Measurements from ENCODE around the gene CAPN8. TPM values are rescaled to one million over a fixed set of nuclear protein-coding genes. Genes with fewer than 3 reads are reported as not detected.
"Not testable (repeated sequence)": the region's sequence is repeated elsewhere in the genome, so short reads cannot be mapped to it uniquely, and the experiment has no call there.

The CAPN8 gene
- total RNA-seq, 1 experiment from 2014 or later, result 0.28 TPM

GRCh38 chr1:223519116-223519515 lies 146.4 kb downstream of the CAPN8 start:
- ATAC-seq (no peak), DNase-seq (ENCODE audit: low spot score) (no peak)
- POLR2A ChIA-PET, result no interaction called here
- Mint-ChIP-seq H3K27ac (no peak overlapping the region), H3K4me1 (peaks cover 18% of the 10 kb centered on the region), H3K27me3 (ENCODE audit: low read depth) (no peaks in the 10 kb centered on the region), H3K9me3 (peaks cover 23% of the 10 kb centered on the region), H3K4me3 (no peak overlapping the region), H3K36me3 (no peaks in the 10 kb centered on the region)
- TF ChIP-seq TCF7 (CRISPR knock-in tag; IDR thresholded peaks at IDR 0.05; ENCODE audit: low read depth) (no peak), ZBTB43 (CRISPR knock-in tag; IDR thresholded peaks at IDR 0.05) (no peak), ATF1 (CRISPR knock-in tag; IDR thresholded peaks at IDR 0.05) (no peak), CBFB (CRISPR knock-in tag; IDR thresholded peaks at IDR 0.05; ENCODE audit: low read depth) (no peak), SMAD3 (CRISPR knock-in tag; IDR thresholded peaks at IDR 0.05; ENCODE audit: borderline replicate concordance) (no peak), CREB1 (CRISPR knock-in tag; IDR thresholded peaks at IDR 0.05) (no peak), RELA (CRISPR knock-in tag; IDR thresholded peaks at IDR 0.05; ENCODE audit: borderline replicate concordance) (no peak), USF1 (CRISPR knock-in tag; IDR thresholded peaks at IDR 0.05) (no peak), OVOL2 (CRISPR knock-in tag; IDR thresholded peaks at IDR 0.05; ENCODE audit: borderline replicate concordance) (no peak), SMAD4 (CRISPR knock-in tag; IDR thresholded peaks at IDR 0.05) (no peak), IRF1 (CRISPR knock-in tag; IDR thresholded peaks at IDR 0.05) (no peak), ATF3 (CRISPR knock-in tag; conservative IDR thresholded peaks at IDR 0.05) (no peak), CTCF (IDR thresholded peaks at IDR 0.05) (no peak), NR1H2 (CRISPR knock-in tag; IDR thresholded peaks at IDR 0.05) (no peak)
- CTCF ChIA-PET, result interaction anchor here (0.6 kb wide), 1 partner anchor 338 kb away, joined by 5 read pairs; no protein-coding TSS in a partner anchor

- H3K27ac Mint-ChIP-seq; POLR2A ChIA-PET; H3K36me3 Mint-ChIP-seq; ATAC-seq; H3K4me3 Mint-ChIP-seq; CTCF ChIA-PET; DNase-seq (ENCODE audit: low spot score); H3K27me3 Mint-ChIP-seq (ENCODE audit: low read depth): not testable (repeated sequence)
- Mint-ChIP-seq H3K9me3 (peaks cover 19% of the 10 kb centered on the region), H3K4me1 (peaks cover 22% of the 10 kb centered on the region)
Measured at GRCh38 chr1:223518553-223518952, 146.9 kb downstream of the CAPN8 start.

- TF ChIP-seq ZNF138 (CRISPR knock-in tag; conservative IDR thresholded peaks at IDR 0.05) (no peak), NR1H2 (CRISPR knock-in tag; IDR thresholded peaks at IDR 0.05) (no peak), ZNF232 (CRISPR knock-in tag; IDR thresholded peaks at IDR 0.05) (no peak)
- POLR2A ChIA-PET, result no interaction called here
- no peak overlapping the region for H3K27ac Mint-ChIP-seq
- peaks cover 27% of the 10 kb centered on the region for H3K4me1 Mint-ChIP-seq
- H3K9me3 Mint-ChIP-seq, result peaks cover 19% of the 10 kb centered on the region
- ATAC-seq (no peak), DNase-seq (ENCODE audit: low spot score) (no peak)
- CTCF ChIA-PET, result interaction anchor here (1.0 to 1.5 kb wide), 3 partner anchors 16 to 154 kb away, joined by 3 to 4 read pairs (median 3); no protein-coding TSS in a partner anchor
- H3K27me3 Mint-ChIP-seq (ENCODE audit: low read depth), result no peaks in the 10 kb centered on the region
- no peaks in the 10 kb centered on the region for H3K36me3 Mint-ChIP-seq
- no peak overlapping the region for H3K4me3 Mint-ChIP-seq
Measured at GRCh38 chr1:223515926-223516325, 149.6 kb downstream of the CAPN8 start.
